Measurements from ENCODE around the gene ZC3H7B.

- TF ChIP-seq, protein P1, sequence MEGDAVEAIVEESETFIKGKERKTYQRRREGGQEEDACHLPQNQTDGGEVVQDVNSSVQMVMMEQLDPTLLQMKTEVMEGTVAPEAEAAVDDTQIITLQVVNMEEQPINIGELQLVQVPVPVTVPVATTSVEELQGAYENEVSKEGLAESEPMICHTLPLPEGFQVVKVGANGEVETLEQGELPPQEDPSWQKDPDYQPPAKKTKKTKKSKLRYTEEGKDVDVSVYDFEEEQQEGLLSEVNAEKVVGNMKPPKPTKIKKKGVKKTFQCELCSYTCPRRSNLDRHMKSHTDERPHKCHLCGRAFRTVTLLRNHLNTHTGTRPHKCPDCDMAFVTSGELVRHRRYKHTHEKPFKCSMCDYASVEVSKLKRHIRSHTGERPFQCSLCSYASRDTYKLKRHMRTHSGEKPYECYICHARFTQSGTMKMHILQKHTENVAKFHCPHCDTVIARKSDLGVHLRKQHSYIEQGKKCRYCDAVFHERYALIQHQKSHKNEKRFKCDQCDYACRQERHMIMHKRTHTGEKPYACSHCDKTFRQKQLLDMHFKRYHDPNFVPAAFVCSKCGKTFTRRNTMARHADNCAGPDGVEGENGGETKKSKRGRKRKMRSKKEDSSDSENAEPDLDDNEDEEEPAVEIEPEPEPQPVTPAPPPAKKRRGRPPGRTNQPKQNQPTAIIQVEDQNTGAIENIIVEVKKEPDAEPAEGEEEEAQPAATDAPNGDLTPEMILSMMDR (IDR thresholded peaks at IDR 0.05; ENCODE audit: extremely low read depth in 1 of 2, insufficient read depth in 1 of 2, low read depth in 1 of 2, low read length in 2 of 2), result peak; percentile 30 to 66
- TF ChIP-seq, protein P2, sequence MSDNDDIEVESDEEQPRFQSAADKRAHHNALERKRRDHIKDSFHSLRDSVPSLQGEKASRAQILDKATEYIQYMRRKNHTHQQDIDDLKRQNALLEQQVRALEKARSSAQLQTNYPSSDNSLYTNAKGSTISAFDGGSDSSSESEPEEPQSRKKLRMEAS (IDR thresholded peaks at IDR 0.05; ENCODE audit: insufficient read depth, insufficient read length), result peak; percentile 92
- no peak for TF ChIP-seq JUN (IDR thresholded peaks at IDR 0.05; ENCODE audit: borderline replicate concordance, insufficient read depth, insufficient read length, low read depth)
- no peak for TF ChIP-seq EZH2 (IDR thresholded peaks at IDR 0.05; ENCODE audit: borderline replicate concordance, low read depth, low read length, severe bottlenecking)
- no peak for TF ChIP-seq POLR2A (IDR thresholded peaks at IDR 0.05; ENCODE audit: low read depth, low read length)
These were observed 65.8 kb downstream of the ZC3H7B start for GRCh38 chr22:41367039-41367679.

Data from endothelial cell of umbilical vein (primary cell).